Kidney (tissue), 14 donors: Measurements from ENCODE around the gene USH2A. TPM values are rescaled to one million over a fixed set of nuclear protein-coding genes. Genes with fewer than 3 reads are reported as not detected.
A peak's percentile ranks its signal among the peaks of the same experiment; 100 is the strongest.

Experiments
- DNase-seq, 5 donors: peaks; one replicate each; pipeline ENCODE4 v3.0.0-alpha.2; 2013 to 2020
- FAIRE-seq: peaks from 2 replicates; lab custom pipeline; 2012; peaks lifted over from hg19 to GRCh38; lab: Jason Lieb, UNC
- H3K27ac ChIP-seq, 2 donors: one replicate each; pipeline ENCODE4 v1.7.0; 2013; ENCODE audit warnings: low read depth in 2 of 2, low read length in 2 of 2, inconsistent platforms in 1 of 2
- H3K27me3 ChIP-seq: one replicate; pipeline ENCODE4 v1.7.1; 2013; ENCODE audit warnings: low read length, inconsistent platforms; ENCODE audit not compliant: control insufficient read depth, insufficient read depth
- H3K36me3 ChIP-seq, 3 donors: one replicate each; pipeline versions ENCODE4 v1.7.0 to v1.7.1; 2013; ENCODE audit warnings: low read length in 3 of 3, control low read depth in 1 of 3, inconsistent platforms in 1 of 3; ENCODE audit not compliant: insufficient read depth in 3 of 3, control insufficient read depth in 2 of 3
- H3K4me1 ChIP-seq, 3 donors: one replicate each; pipeline versions ENCODE4 v1.7.0 to v1.7.1; 2013; ENCODE audit warnings: low read length in 3 of 3, inconsistent platforms in 1 of 3, low read depth in 1 of 3; ENCODE audit not compliant: control insufficient read depth in 2 of 3, insufficient read depth in 2 of 3
- H3K4me3 ChIP-seq, 3 donors: one replicate each; pipeline versions ENCODE4 v1.7.0 to v1.8.1; 2013; ENCODE audit warnings: low read length in 3 of 3, control low read depth in 1 of 3, inconsistent platforms in 1 of 3
- H3K9ac ChIP-seq, 3 donors: one replicate each; pipeline versions ENCODE4 v1.7.0 to v1.7.1; 2013; ENCODE audit warnings: low read length in 3 of 3, control low read depth in 1 of 3, inconsistent platforms in 1 of 3
- H3K9me3 ChIP-seq, 3 donors: one replicate each; pipeline versions ENCODE4 v1.7.0 to v1.7.1; 2013; ENCODE audit warnings: low read length in 3 of 3, control low read depth in 1 of 3, inconsistent platforms in 1 of 3; ENCODE audit not compliant: control insufficient read depth in 2 of 3, insufficient read depth in 1 of 3
- CTCF ChIP-seq: IDR thresholded peaks from 3 replicates; pipeline ENCODE4 v1.5.1; 2012; ENCODE audit warnings: mild to moderate bottlenecking, moderate library complexity, borderline replicate concordance; ENCODE audit not compliant: insufficient read depth; ENCODE audit errors: extremely low read depth
- intact Hi-C: fragments of 100-400 bp; cut with DNase I; formaldehyde crosslinking; loops from one replicate; pipeline ENCODE4 v1.11.1; 2022
- polyA plus RNA-seq: library from polyadenylated mRNA; stranded (reverse); fragments of 350-450 nt; fragmentation: Illumina TruSeq; extraction: RNeasy Lipid Tissue Mini Kit (QIAGEN cat#74804); gene quantifications from one replicate; pipeline ENCODE4 v1.2.3, GENCODE V29; 2014; ENCODE audit warnings: low read depth, low replicate concordance; ENCODE audit not compliant: insufficient read depth
- total RNA-seq: library from RNA; stranded (reverse); fragmentation: NEBNext Ultra II Directional; extraction: Animal tissue kit (Norgen Biotek cat#: 25700); gene quantifications from one replicate; pipeline ENCODE4 v1.2.1, GENCODE V29; 2021
- donor health status: control.
- donor health status: control.
- donor health status: control.
- donor health status: control.
- donor health status: control.
- donor health status: DM: yes; HTN: yes; CAD: no.
- donor health status: Normal renal cell carcinoma (clear cell type).

The USH2A gene
- total and polyA plus RNA-seq, 2 donors from 2014 or later = 0.06 TPM; not detected in 1

- H3K27ac ChIP-seq = no peak overlapping the region
- DNase-seq = peak in 2 of 5 donors; percentile 25 to 43
- no peaks in the 10 kb centered on the region for H3K9me3 ChIP-seq
- no peak for FAIRE-seq
- no peak for TF ChIP-seq CTCF
- no peaks in the 10 kb centered on the region for H3K36me3 ChIP-seq
- H3K4me3 ChIP-seq = no peak overlapping the region
- intact Hi-C loops = no loop called here
- H3K27me3 ChIP-seq = no peaks in the 10 kb centered on the region
- no peaks in the 10 kb centered on the region for H3K4me1 ChIP-seq
- H3K9ac ChIP-seq = no peak overlapping the region
Observed at GRCh38 chr1:216184126-216184680, 239.0 kb downstream of the USH2A start.

- no peak overlapping the region for H3K27ac ChIP-seq
- intact Hi-C loops = no loop called here
- H3K9ac ChIP-seq = no peak overlapping the region
- FAIRE-seq (no peak), DNase-seq (peak in 3 of 5 donors; percentile 15 to 68 (median 62))
- no peaks in the 10 kb centered on the region for H3K9me3 ChIP-seq
- TF ChIP-seq CTCF = no peak
- H3K4me3 ChIP-seq = no peak overlapping the region
- H3K36me3 ChIP-seq = no peaks in the 10 kb centered on the region
- no peaks in the 10 kb centered on the region for H3K27me3 ChIP-seq
- H3K4me1 ChIP-seq = no peaks in the 10 kb centered on the region
Observed at GRCh38 chr1:216183454-216183853, 239.8 kb downstream of the USH2A start.

- TF ChIP-seq CTCF = no peak
- intact Hi-C loops = no loop called here
- Histone ChIP-seq H3K4me1 (no peaks in the 10 kb centered on the region), H3K27me3 (no peaks in the 10 kb centered on the region), H3K9me3 (no peaks in the 10 kb centered on the region), H3K27ac (no peak overlapping the region), H3K9ac (no peak overlapping the region), H3K4me3 (no peak overlapping the region), H3K36me3 (no peaks in the 10 kb centered on the region)
- DNase-seq (peak in 2 of 5 donors; percentile 26 to 29), FAIRE-seq (no peak)
Observed at GRCh38 chr1:216183007-216183406, 240.2 kb downstream of the USH2A start.

GRCh38 chr1:216181590-216181989 lies 241.7 kb downstream of the USH2A start:
- no peak for TF ChIP-seq CTCF

More at GRCh38 chr1:216181590-216181989, 241.7 kb downstream of the USH2A start:
- Histone ChIP-seq H3K27me3 (no peaks in the 10 kb centered on the region), H3K9ac (no peak overlapping the region), H3K36me3 (no peaks in the 10 kb centered on the region), H3K27ac (no peak overlapping the region), H3K4me1 (no peaks in the 10 kb centered on the region), H3K9me3 (no peaks in the 10 kb centered on the region), H3K4me3 (no peak overlapping the region)
- DNase-seq (no peak), FAIRE-seq (no peak)
- intact Hi-C loops = no loop called here
